ENCODE results near the gene ARHGAP10. TPM values are rescaled to one million over a fixed set of nuclear protein-coding genes. Genes with fewer than 3 reads are reported as not detected.
"Not testable (repeated sequence)": the region's sequence is repeated elsewhere in the genome, so short reads cannot be mapped to it uniquely, and the experiment has no call there.

ARHGAP10 gene
- total RNA-seq, 1 experiment from 2014 or later: 7.7 TPM

GRCh38 chr4:147793569-147794313 is 61.9 kb downstream of the ARHGAP10 start:
- no peak for DNase-seq (ENCODE audit: low read depth)

- no peak for DNase-seq (ENCODE audit: low read depth)
These were observed 62.4 kb downstream of the ARHGAP10 start for GRCh38 chr4:147794314-147794680.

- DNase-seq (ENCODE audit: low read depth): no peak
These were observed 63.0 kb downstream of the ARHGAP10 start for GRCh38 chr4:147794787-147795413.

GRCh38 chr4:147799057-147799456 is 67.2 kb downstream of the ARHGAP10 start:
- DNase-seq (ENCODE audit: low read depth): not testable (repeated sequence)

- DNase-seq (ENCODE audit: low read depth): peak; percentile 38
These were observed 68.2 kb downstream of the ARHGAP10 start for GRCh38 chr4:147799986-147800555.

GRCh38 chr4:147801820-147802219 is 69.9 kb downstream of the ARHGAP10 start:
- DNase-seq (ENCODE audit: low read depth): no peak

- no peak for DNase-seq (ENCODE audit: low read depth)
These were observed 70.5 kb downstream of the ARHGAP10 start for GRCh38 chr4:147802346-147802745.

- no peak for DNase-seq (ENCODE audit: low read depth)
These were observed 74.1 kb downstream of the ARHGAP10 start for GRCh38 chr4:147805946-147806345.

GRCh38 chr4:147808447-147808846 is 76.6 kb downstream of the ARHGAP10 start:
- no peak for DNase-seq (ENCODE audit: low read depth)

GRCh38 chr4:147809211-147809610 is 77.3 kb downstream of the ARHGAP10 start:
- no peak for DNase-seq (ENCODE audit: low read depth)

- DNase-seq (ENCODE audit: low read depth): no peak
These were observed 80.0 kb downstream of the ARHGAP10 start for GRCh38 chr4:147811878-147812277.

GRCh38 chr4:147813109-147813773 is 81.4 kb downstream of the ARHGAP10 start:
- no peak for DNase-seq (ENCODE audit: low read depth)

- DNase-seq (ENCODE audit: low read depth): no peak
These were observed 82.1 kb downstream of the ARHGAP10 start for GRCh38 chr4:147813973-147814372.

- no peak for DNase-seq (ENCODE audit: low read depth)
These were observed 82.5 kb downstream of the ARHGAP10 start for GRCh38 chr4:147814376-147814775.

- no peak for DNase-seq (ENCODE audit: low read depth)
These were observed 83.9 kb downstream of the ARHGAP10 start for GRCh38 chr4:147815741-147816140.

GRCh38 chr4:147816382-147817254 is 84.7 kb downstream of the ARHGAP10 start:
- DNase-seq (ENCODE audit: low read depth): no peak

- DNase-seq (ENCODE audit: low read depth): no peak
These were observed 89.1 kb downstream of the ARHGAP10 start for GRCh38 chr4:147820975-147821374.

GRCh38 chr4:147821555-147821954 is 89.7 kb downstream of the ARHGAP10 start:
- DNase-seq (ENCODE audit: low read depth): no peak

GRCh38 chr4:147822128-147822527 is 90.2 kb downstream of the ARHGAP10 start:
- DNase-seq (ENCODE audit: low read depth): no peak

- no peak for DNase-seq (ENCODE audit: low read depth)
These were observed 91.2 kb downstream of the ARHGAP10 start for GRCh38 chr4:147823130-147823529.

- DNase-seq (ENCODE audit: low read depth): no peak
These were observed 92.4 kb downstream of the ARHGAP10 start for GRCh38 chr4:147824316-147824715.

GRCh38 chr4:147824884-147825283 is 93.0 kb downstream of the ARHGAP10 start:
- DNase-seq (ENCODE audit: low read depth): no peak
